Stimulated activated CD8-positive, alpha-beta memory T cell treated with anti-CD3 and anti-CD28 coated beads, Interleukin-4, amount 100 ng/mL, for 48 hours (primary cell): ENCODE measurements around the gene SPSB4.
A peak's percentile ranks its signal among the peaks of the same experiment; 100 is the strongest.
"Not testable (repeated sequence)": the region's sequence is repeated elsewhere in the genome, so short reads cannot be mapped to it uniquely, and the experiment has no call there.

Experiments
- DNase-seq: peaks from one replicate; pipeline ENCODE4 v3.0.0-alpha.2; 2020

The SPSB4 gene

GRCh38 chr3:141096981-141097380, 45.8 kb downstream of the SPSB4 start:
- no peak for DNase-seq

- no peak for DNase-seq
These were observed 49.0 kb downstream of the SPSB4 start for GRCh38 chr3:141100112-141100511.

- DNase-seq, result no peak
These were observed 49.6 kb downstream of the SPSB4 start for GRCh38 chr3:141100531-141101320.

GRCh38 chr3:141102372-141102771, 51.2 kb downstream of the SPSB4 start:
- DNase-seq, result no peak

GRCh38 chr3:141103067-141103466, 51.9 kb downstream of the SPSB4 start:
- no peak for DNase-seq

GRCh38 chr3:141103503-141103902, 52.4 kb downstream of the SPSB4 start:
- DNase-seq, result no peak

- DNase-seq, result no peak
These were observed 53.1 kb downstream of the SPSB4 start for GRCh38 chr3:141104151-141104821.

- DNase-seq, result peak; percentile 76
These were observed 54.9 kb downstream of the SPSB4 start for GRCh38 chr3:141105828-141106628.

GRCh38 chr3:141106842-141107241, 55.7 kb downstream of the SPSB4 start:
- DNase-seq, result no peak

- DNase-seq, result no peak
These were observed 56.9 kb downstream of the SPSB4 start for GRCh38 chr3:141108039-141108438.

- no peak for DNase-seq
These were observed 58.6 kb downstream of the SPSB4 start for GRCh38 chr3:141109751-141110150.

- no peak for DNase-seq
These were observed 59.2 kb downstream of the SPSB4 start for GRCh38 chr3:141110322-141110721.

GRCh38 chr3:141111364-141112155, 60.4 kb downstream of the SPSB4 start:
- DNase-seq, result no peak

- no peak for DNase-seq
These were observed 61.6 kb downstream of the SPSB4 start for GRCh38 chr3:141112686-141113297.

- DNase-seq, result not testable (repeated sequence)
These were observed 62.5 kb downstream of the SPSB4 start for GRCh38 chr3:141113680-141114079.

- DNase-seq, result no peak
These were observed 63.1 kb downstream of the SPSB4 start for GRCh38 chr3:141114179-141114745.

GRCh38 chr3:141114816-141115460, 63.8 kb downstream of the SPSB4 start:
- DNase-seq, result no peak

GRCh38 chr3:141115789-141116541, 64.8 kb downstream of the SPSB4 start:
- no peak for DNase-seq

- no peak for DNase-seq
These were observed 65.6 kb downstream of the SPSB4 start for GRCh38 chr3:141116721-141117120.

GRCh38 chr3:141117982-141118381, 66.8 kb downstream of the SPSB4 start:
- DNase-seq, result not testable (repeated sequence)
